GM19025 (cell line): Measurements from ENCODE around the gene ABHD11.

Experiments
- ATAC-seq: cut with Tn5 transposase; IDR thresholded peaks from one replicate; pipeline ENCODE4 v1.9.1; 2021; ENCODE audit warnings: mild to moderate bottlenecking, low read depth, moderate library complexity; ENCODE audit not compliant: unreplicated experiment

Gene ABHD11

DNA sequence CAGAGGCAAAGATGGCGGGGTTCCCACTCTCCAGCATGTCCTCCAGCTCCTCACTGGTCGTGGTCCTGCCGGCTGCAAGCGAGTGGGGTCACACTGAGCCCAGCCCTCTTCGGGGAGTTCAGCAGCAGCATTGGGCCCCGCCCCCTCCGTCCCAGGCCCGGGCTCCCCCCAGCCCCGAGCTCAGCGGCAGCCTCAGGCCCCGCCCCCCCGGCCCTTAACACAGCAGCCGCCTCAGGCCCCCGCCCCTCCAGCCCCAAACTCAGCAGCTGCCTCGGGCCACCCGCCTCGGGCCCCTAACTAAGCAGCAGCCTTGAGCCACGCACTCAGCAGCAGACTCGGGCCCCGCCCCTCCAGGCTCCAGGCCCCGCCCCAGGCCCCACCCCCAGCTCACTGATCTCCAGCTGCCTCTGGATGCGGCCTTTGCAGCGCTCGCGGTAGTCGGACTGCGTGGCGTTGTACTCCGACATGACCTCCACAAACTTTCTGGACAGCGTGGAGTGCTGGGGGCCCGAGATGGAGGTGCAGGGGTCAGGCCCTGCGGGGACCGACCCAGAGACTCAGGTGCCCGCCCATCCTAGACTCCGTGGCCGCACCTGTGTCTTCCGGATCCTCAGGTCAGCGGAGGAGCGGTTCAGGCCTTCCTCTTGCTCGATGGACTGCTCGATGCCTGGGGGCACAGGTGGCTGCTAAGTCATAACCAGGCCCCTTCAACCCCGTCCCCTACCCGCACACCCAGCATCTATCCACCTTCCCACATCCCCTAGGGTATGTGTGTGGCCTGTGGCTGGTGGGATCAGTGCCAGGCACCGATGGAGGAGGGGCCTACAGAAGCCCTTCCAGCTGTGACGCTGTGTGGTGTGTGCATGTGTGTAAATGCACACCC, 34.6 kb downstream of the ABHD11 start:
- no peak for ATAC-seq

- no peak for ATAC-seq
Measured at GRCh38 chr7:73703225-73703624, 35.4 kb downstream of the ABHD11 start.

GRCh38 chr7:73702665-73703064, 35.9 kb downstream of the ABHD11 start:
- ATAC-seq = no peak

GRCh38 chr7:73702226-73702625, 36.4 kb downstream of the ABHD11 start:
- no peak for ATAC-seq

- ATAC-seq = no peak
Measured at GRCh38 chr7:73701357-73701995, 37.1 kb downstream of the ABHD11 start.

- ATAC-seq = no peak
Measured at GRCh38 chr7:73700581-73701134, 37.9 kb downstream of the ABHD11 start.

DNA sequence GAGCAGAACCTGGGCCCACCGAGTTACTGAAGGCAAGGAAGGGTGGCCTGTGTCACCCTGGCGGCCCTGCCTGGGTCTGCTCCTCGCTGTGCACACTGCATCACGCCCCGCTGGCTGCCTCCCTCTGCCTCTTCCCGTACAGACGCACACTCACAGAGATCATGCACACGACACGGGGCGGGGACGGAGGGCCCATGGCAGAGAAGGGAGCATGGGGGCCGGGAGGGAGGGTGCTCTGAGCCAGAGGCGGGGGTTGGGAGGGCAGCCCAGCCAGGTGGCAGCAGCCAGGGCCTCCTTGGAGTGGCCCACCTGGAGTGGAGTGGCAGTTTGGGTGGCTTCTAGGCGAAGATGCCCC, 38.6 kb downstream of the ABHD11 start:
- no peak for ATAC-seq

DNA sequence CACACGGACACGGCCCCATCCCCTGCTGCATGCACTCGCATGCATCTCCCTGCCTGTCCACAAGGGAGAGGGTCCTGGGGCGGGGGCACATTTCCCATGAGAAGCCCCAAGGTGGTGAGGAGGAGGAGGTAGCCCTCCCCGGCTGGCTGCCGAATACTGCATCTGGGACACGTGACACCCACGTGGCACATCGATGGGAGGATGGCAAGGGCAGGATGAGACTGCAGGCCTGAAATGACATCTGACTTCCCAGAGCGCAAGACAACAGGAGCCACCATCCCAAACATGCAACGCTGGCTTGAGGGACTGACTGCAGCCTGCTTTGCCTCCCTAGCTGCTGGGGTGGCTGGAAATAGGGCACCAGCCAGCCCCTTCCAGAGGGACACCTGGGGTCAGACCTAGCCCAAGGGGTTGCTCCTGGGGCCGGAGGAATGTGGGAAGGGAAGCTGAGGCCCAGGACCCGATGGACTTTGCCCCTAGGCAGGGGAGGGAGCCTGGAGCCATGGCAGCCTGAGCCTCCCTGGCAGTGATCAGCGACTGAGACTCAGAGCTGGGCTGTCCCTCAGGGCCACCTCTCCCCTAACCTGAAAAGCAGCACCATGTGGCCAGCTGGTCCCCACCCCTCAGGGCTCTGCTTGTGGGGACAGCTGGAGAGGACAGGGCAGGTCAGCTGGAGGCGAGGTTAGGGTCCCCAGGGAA, 39.1 kb downstream of the ABHD11 start:
- no peak for ATAC-seq

- no peak for ATAC-seq
Measured at GRCh38 chr7:73698410-73698809, 40.2 kb downstream of the ABHD11 start.

DNA sequence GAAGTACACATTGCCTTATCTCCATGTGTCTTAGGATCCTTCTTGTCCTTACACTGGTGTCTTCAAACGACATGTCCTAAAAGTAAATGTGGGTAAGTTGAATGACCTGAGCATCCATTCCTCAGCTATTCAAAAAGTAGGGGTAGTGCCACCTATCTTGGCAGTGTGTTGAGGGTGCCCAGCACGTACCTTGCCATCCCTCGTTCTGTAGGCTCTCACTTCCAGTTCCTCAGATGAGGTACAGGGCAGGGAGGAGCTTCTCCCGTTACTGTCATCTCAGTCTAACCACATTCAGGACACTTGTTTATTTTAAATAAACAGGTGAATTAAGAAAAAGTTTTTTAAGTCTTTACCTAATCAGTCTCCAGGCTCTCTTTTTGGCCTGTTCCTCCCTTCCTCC, 42.2 kb downstream of the ABHD11 start:
- no peak for ATAC-seq

DNA sequence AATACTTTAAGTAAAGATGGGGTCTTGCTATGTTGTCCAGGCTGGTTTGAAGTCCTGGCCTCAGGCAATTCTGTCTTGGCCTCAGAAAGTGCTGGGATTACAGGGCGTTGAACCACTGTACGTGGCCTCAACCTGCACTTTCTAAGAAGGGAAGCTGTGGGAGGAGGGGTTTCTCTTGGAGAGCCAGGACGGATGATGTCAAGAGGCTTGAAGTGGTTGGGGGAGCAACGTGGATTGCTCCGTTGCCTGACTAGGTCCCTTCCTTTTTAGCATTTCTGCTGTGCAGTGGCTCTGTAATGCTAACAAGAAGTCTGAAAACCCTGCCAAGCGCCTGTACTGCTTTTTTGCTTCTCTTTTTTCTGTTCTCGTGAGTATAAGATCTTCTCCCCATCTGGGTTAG, 48.0 kb downstream of the ABHD11 start:
- no peak for ATAC-seq

- ATAC-seq = no peak
Measured at GRCh38 chr7:73688288-73688687, 50.3 kb downstream of the ABHD11 start.
